ENCODE results near the gene CD6. TPM values are rescaled to one million over a fixed set of nuclear protein-coding genes. Genes with fewer than 3 reads are reported as not detected.

Gene CD6
- total RNA-seq, 1 donor from 2014 or later: 0.33 TPM

GRCh38 chr11:61041755-61042518 is 70.5 kb downstream of the CD6 start:
- Mint-ChIP-seq H3K4me1 (ENCODE audit: unreplicated experiment) (peaks cover 24% of the 10 kb centered on the region), H3K9me3 (ENCODE audit: unreplicated experiment) (no peaks in the 10 kb centered on the region), H3K36me3 (ENCODE audit: low read depth, unreplicated experiment) (no peaks in the 10 kb centered on the region), H3K27me3 (ENCODE audit: unreplicated experiment) (peaks cover 6% of the 10 kb centered on the region), H3K27ac (ENCODE audit: unreplicated experiment) (peak overlapping the region; percentile 84), H3K4me3 (ENCODE audit: unreplicated experiment) (no peak overlapping the region)
- TF ChIP-seq, protein P1, sequence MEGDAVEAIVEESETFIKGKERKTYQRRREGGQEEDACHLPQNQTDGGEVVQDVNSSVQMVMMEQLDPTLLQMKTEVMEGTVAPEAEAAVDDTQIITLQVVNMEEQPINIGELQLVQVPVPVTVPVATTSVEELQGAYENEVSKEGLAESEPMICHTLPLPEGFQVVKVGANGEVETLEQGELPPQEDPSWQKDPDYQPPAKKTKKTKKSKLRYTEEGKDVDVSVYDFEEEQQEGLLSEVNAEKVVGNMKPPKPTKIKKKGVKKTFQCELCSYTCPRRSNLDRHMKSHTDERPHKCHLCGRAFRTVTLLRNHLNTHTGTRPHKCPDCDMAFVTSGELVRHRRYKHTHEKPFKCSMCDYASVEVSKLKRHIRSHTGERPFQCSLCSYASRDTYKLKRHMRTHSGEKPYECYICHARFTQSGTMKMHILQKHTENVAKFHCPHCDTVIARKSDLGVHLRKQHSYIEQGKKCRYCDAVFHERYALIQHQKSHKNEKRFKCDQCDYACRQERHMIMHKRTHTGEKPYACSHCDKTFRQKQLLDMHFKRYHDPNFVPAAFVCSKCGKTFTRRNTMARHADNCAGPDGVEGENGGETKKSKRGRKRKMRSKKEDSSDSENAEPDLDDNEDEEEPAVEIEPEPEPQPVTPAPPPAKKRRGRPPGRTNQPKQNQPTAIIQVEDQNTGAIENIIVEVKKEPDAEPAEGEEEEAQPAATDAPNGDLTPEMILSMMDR (IDR thresholded peaks at IDR 0.05; ENCODE audit: unreplicated experiment): no peak
- peak; percentile 54 for DNase-seq (ENCODE audit: low spot score)

DNA sequence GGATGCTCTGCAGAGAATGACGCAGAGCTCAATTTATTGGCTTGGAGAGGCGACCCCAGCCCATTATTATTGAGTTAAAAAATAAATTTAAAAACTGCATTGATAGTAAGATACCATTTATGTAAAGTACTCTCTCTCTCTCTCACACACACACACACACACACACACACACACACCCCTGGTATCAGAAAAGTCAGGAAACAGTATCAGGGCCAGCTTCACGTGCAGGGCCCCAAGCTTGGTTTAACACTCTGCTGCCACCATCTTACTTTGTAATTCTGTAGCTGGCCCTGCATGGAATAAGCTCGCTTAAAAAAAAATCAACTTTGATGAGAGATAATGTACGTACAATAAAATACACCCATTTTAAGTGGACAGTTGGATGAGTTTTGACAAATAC is 71.1 kb downstream of the CD6 start:
- Mint-ChIP-seq H3K9me3 (ENCODE audit: unreplicated experiment) (no peaks in the 10 kb centered on the region), H3K4me3 (ENCODE audit: unreplicated experiment) (no peak overlapping the region), H3K27ac (ENCODE audit: unreplicated experiment) (no peak overlapping the region), H3K36me3 (ENCODE audit: low read depth, unreplicated experiment) (no peaks in the 10 kb centered on the region), H3K27me3 (ENCODE audit: unreplicated experiment) (peaks cover 6% of the 10 kb centered on the region), H3K4me1 (ENCODE audit: unreplicated experiment) (peaks cover 24% of the 10 kb centered on the region)
- no peak for DNase-seq (ENCODE audit: low spot score)
- TF ChIP-seq, protein P1 (IDR thresholded peaks at IDR 0.05; ENCODE audit: unreplicated experiment): no peak

GRCh38 chr11:61042961-61043540 is 71.6 kb downstream of the CD6 start:
- no peak for DNase-seq (ENCODE audit: low spot score)
- Mint-ChIP-seq H3K27ac (ENCODE audit: unreplicated experiment) (no peak overlapping the region), H3K4me1 (ENCODE audit: unreplicated experiment) (peaks cover 24% of the 10 kb centered on the region), H3K9me3 (ENCODE audit: unreplicated experiment) (no peaks in the 10 kb centered on the region), H3K36me3 (ENCODE audit: low read depth, unreplicated experiment) (no peaks in the 10 kb centered on the region), H3K27me3 (ENCODE audit: unreplicated experiment) (peaks cover 6% of the 10 kb centered on the region), H3K4me3 (ENCODE audit: unreplicated experiment) (no peak overlapping the region)
- TF ChIP-seq, protein P1 (IDR thresholded peaks at IDR 0.05; ENCODE audit: unreplicated experiment): no peak

DNA sequence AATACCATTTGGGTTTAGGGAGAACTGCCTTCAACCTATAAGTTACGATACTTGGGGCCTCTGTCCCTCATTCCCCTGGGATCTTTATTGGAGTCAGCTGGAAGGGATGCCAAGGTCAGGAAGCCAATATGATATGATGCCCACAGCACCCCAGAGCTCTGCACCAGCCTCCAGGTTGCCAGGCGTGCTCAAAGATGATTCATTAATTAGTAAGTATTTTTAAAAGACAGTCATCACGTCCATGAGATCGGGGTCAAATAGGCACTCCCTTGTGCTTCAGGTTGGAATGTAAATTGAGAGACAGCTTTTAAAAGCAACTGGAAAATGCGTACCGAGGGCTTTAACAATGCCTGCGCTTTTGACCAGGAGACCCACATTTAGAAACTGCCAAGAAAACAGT is 73.8 kb downstream of the CD6 start:
- Mint-ChIP-seq H3K27ac (ENCODE audit: unreplicated experiment) (no peak overlapping the region), H3K4me1 (ENCODE audit: unreplicated experiment) (peaks cover 28% of the 10 kb centered on the region), H3K36me3 (ENCODE audit: low read depth, unreplicated experiment) (no peaks in the 10 kb centered on the region), H3K9me3 (ENCODE audit: unreplicated experiment) (no peaks in the 10 kb centered on the region), H3K27me3 (ENCODE audit: unreplicated experiment) (peaks cover 8% of the 10 kb centered on the region), H3K4me3 (ENCODE audit: unreplicated experiment) (no peak overlapping the region)
- DNase-seq (ENCODE audit: low spot score): no peak
- TF ChIP-seq, protein P1 (IDR thresholded peaks at IDR 0.05; ENCODE audit: unreplicated experiment): no peak

GRCh38 chr11:61046833-61047232 is 75.4 kb downstream of the CD6 start:
- peaks cover 7% of the 10 kb centered on the region for H3K27me3 Mint-ChIP-seq (ENCODE audit: unreplicated experiment)

More at GRCh38 chr11:61046833-61047232, 75.4 kb downstream of the CD6 start:
- H3K4me1 Mint-ChIP-seq (ENCODE audit: unreplicated experiment): peaks cover 24% of the 10 kb centered on the region
- no peak overlapping the region for H3K4me3 Mint-ChIP-seq (ENCODE audit: unreplicated experiment)
- no peak for DNase-seq (ENCODE audit: low spot score)
- no peaks in the 10 kb centered on the region for H3K9me3 Mint-ChIP-seq (ENCODE audit: unreplicated experiment)
- no peak overlapping the region for H3K27ac Mint-ChIP-seq (ENCODE audit: unreplicated experiment)
- no peaks in the 10 kb centered on the region for H3K36me3 Mint-ChIP-seq (ENCODE audit: low read depth, unreplicated experiment)
- TF ChIP-seq, protein P1 (IDR thresholded peaks at IDR 0.05; ENCODE audit: unreplicated experiment): no peak
